NCI-H524 treated with DMSO at 0.1 percent for 48 hours (cell line): ENCODE results near the gene NPIPB8.
"Not testable (repeated sequence)": the region's sequence is repeated elsewhere in the genome, so short reads cannot be mapped to it uniquely, and the experiment has no call there.

Experiments used
- DNase-seq: peaks from one replicate; lab custom pipeline; 2025; lab: John Stamatoyannopoulos, UW

The NPIPB8 gene

GRCh38 chr16:28637765-28638164, at the start of gene NPIPB8:
Gene NPIPB8, plus strand, starts transcription at chr16:28638065. Its CDS starts 296 bp downstream, at chr16:28638361.
- not testable (repeated sequence) for DNase-seq

GRCh38 chr16:28589069-28589468, 48.8 kb upstream of the NPIPB8 start:
- DNase-seq, result no peak

GRCh38 chr16:28589930-28590329, 47.9 kb upstream of the NPIPB8 start:
- DNase-seq, result no peak

- DNase-seq, result no peak
Measured at GRCh38 chr16:28590384-28591340, 47.2 kb upstream of the NPIPB8 start.

GRCh38 chr16:28591355-28591754, 46.5 kb upstream of the NPIPB8 start:
- no peak for DNase-seq

GRCh38 chr16:28592511-28592910, 45.4 kb upstream of the NPIPB8 start:
- DNase-seq, result no peak

- no peak for DNase-seq
Measured at GRCh38 chr16:28592979-28593553, 44.8 kb upstream of the NPIPB8 start.

- DNase-seq, result not testable (repeated sequence)
Measured at GRCh38 chr16:28595451-28595850, 42.4 kb upstream of the NPIPB8 start.

- no peak for DNase-seq
Measured at GRCh38 chr16:28596115-28596630, 41.7 kb upstream of the NPIPB8 start.

- DNase-seq, result no peak
Measured at GRCh38 chr16:28596840-28597691, 40.8 kb upstream of the NPIPB8 start, which contains the start of gene SULT1A2. Gene SULT1A2, minus strand, starts transcription at chr16:28597050. Its CDS starts 1,120 bp downstream, at chr16:28595930.

GRCh38 chr16:28597692-28598261, 40.1 kb upstream of the NPIPB8 start:
- no peak for DNase-seq

GRCh38 chr16:28599377-28600285, 38.2 kb upstream of the NPIPB8 start:
- not testable (repeated sequence) for DNase-seq

- DNase-seq, result not testable (repeated sequence)
Measured at GRCh38 chr16:28600965-28601364, 36.9 kb upstream of the NPIPB8 start.

GRCh38 chr16:28601589-28601988, 36.3 kb upstream of the NPIPB8 start:
- DNase-seq, result not testable (repeated sequence)

GRCh38 chr16:28602062-28602461, 35.8 kb upstream of the NPIPB8 start:
- DNase-seq, result not testable (repeated sequence)

- no peak for DNase-seq
Measured at GRCh38 chr16:28602529-28602928, 35.3 kb upstream of the NPIPB8 start.

- no peak for DNase-seq
Measured at GRCh38 chr16:28603381-28604185, 34.3 kb upstream of the NPIPB8 start.

GRCh38 chr16:28604186-28604565, 33.7 kb upstream of the NPIPB8 start:
- no peak for DNase-seq

GRCh38 chr16:28606291-28607115, 31.4 kb upstream of the NPIPB8 start:
- no peak for DNase-seq
